ENCODE data around the gene RPL13A.
"Not testable (repeated sequence)": the region's sequence is repeated elsewhere in the genome, so short reads cannot be mapped to it uniquely, and the experiment has no call there.

Gene RPL13A

GRCh38 chr19:49468199-49468598 is 19.2 kb upstream of the RPL13A start:
- Histone ChIP-seq H3K4me1 (ENCODE audit: control insufficient read depth in 5 of 5, insufficient read depth in 5 of 5, low read length in 5 of 5) (peaks cover 1 to 29% (median 15%) of the 10 kb centered on the region in 5 donors), H3K9ac (ENCODE audit: low read length in 5 of 5) (no peak overlapping the region), H3K36me3 (ENCODE audit: control insufficient read depth in 5 of 5, insufficient read depth in 5 of 5, low read length in 5 of 5) (peaks cover 0 to 36% (median 28%) of the 10 kb centered on the region in 5 donors), H3K4me3 (ENCODE audit: low read depth in 1 of 5, low read length in 5 of 5) (no peak overlapping the region), H3K27ac (ENCODE audit: low read depth, low read length) (peak overlapping the region; percentile 41), H3K9me3 (ENCODE audit: control insufficient read depth in 5 of 5, low read length in 5 of 5) (no peaks in the 10 kb centered on the region), H3K27me3 (ENCODE audit: control insufficient read depth in 5 of 5, insufficient read depth in 4 of 5, low read length in 5 of 5) (peaks cover 0 to 2% (median 0%) of the 10 kb centered on the region in 5 donors)

DNA sequence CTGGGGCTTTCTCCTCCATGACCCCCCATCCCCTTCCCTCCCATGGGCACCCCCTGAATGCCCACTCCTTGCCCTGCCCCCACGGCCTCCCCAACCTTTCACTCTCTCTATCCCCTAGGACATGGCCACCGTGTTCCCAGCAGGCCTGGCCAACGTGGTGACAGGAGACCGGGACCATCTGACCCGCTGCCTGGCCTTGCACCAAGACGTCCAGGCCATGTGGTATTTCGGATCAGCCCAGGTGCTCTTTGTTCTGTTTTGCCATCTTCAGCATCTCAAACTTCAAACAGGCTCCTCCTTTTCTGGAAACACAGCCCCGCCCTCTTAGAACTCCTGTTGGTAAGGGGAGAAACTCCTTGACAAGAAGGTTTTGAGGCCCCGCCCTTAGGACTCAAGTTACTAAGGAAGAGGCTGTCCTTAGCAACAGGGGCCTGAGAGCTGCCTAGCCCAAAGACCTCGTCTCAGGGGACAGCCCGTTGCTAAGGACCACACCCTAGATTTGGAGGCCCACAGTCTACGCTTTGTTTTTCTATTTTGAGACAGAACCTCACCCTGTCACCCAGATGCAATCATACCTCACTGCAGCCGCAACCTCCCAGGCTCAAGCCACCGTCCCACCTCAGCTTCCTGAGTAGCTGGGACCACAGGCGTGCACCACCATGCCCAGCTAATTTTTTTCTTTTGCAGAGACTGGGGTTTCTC is 18.5 kb upstream of the RPL13A start:
- Histone ChIP-seq H3K27ac (ENCODE audit: low read depth, low read length) (peak overlapping the region; percentile 41), H3K9me3 (ENCODE audit: control insufficient read depth in 5 of 5, low read length in 5 of 5) (no peaks in the 10 kb centered on the region), H3K4me1 (ENCODE audit: control insufficient read depth in 5 of 5, insufficient read depth in 5 of 5, low read length in 5 of 5) (peaks cover 1 to 35% (median 19%) of the 10 kb centered on the region in 5 donors), H3K36me3 (ENCODE audit: control insufficient read depth in 5 of 5, insufficient read depth in 5 of 5, low read length in 5 of 5) (peaks cover 0 to 33% (median 25%) of the 10 kb centered on the region in 5 donors), H3K27me3 (ENCODE audit: control insufficient read depth in 5 of 5, insufficient read depth in 4 of 5, low read length in 5 of 5) (peaks cover 0 to 2% (median 0%) of the 10 kb centered on the region in 5 donors), H3K9ac (ENCODE audit: low read length in 5 of 5) (no peak overlapping the region), H3K4me3 (ENCODE audit: low read depth in 1 of 5, low read length in 5 of 5) (peak overlapping the region in 1 of 5 donors; percentile 17)

DNA sequence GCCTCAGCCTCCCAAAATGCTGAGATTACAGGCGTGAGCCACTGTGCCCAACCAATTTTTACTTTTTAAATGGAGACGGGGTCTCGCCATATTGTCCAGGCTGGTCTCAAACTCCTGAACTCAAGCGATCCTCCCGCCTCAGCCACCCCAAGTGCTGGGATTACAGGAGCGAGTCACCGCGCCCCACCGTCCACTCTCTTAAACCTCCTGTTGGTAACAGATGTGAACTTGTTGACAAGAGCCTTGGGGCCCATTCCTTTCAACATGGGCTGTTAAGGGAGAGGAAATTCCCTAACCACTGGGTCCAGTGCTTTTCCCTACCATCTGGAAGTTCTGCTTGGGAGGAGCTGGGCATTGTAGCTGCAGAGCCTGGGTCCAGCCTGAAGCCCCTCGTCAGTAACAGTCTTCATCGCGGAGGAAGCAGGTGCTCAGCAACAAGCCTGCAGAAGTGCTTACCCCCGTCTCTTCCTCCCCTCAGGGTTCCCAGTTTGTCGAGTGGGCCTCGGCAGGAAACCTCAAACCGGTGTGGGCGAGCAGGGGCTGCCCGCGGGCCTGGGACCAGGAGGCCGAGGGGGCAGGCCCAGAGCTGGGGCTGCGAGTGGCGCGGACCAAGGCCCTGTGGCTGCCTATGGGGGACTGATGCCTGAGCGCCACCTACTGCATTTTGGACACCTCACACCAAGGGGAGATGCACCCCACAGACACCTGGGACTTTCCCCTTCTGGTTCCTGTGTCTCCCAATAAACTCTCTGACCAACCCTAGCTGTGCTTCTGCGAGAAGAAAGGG is 17.4 kb upstream of the RPL13A start:
- Histone ChIP-seq H3K27me3 (ENCODE audit: control insufficient read depth in 5 of 5, insufficient read depth in 4 of 5, low read length in 5 of 5) (peaks cover 0 to 2% (median 0%) of the 10 kb centered on the region in 5 donors), H3K9me3 (ENCODE audit: control insufficient read depth in 5 of 5, low read length in 5 of 5) (no peaks in the 10 kb centered on the region), H3K27ac (ENCODE audit: low read depth, low read length) (no peak overlapping the region), H3K4me3 (ENCODE audit: low read depth in 1 of 5, low read length in 5 of 5) (no peak overlapping the region), H3K9ac (ENCODE audit: low read length in 5 of 5) (no peak overlapping the region), H3K36me3 (ENCODE audit: control insufficient read depth in 5 of 5, insufficient read depth in 5 of 5, low read length in 5 of 5) (peaks cover 0 to 23% (median 16%) of the 10 kb centered on the region in 5 donors), H3K4me1 (ENCODE audit: control insufficient read depth in 5 of 5, insufficient read depth in 5 of 5, low read length in 5 of 5) (peaks cover 1 to 41% (median 26%) of the 10 kb centered on the region in 5 donors)

DNA sequence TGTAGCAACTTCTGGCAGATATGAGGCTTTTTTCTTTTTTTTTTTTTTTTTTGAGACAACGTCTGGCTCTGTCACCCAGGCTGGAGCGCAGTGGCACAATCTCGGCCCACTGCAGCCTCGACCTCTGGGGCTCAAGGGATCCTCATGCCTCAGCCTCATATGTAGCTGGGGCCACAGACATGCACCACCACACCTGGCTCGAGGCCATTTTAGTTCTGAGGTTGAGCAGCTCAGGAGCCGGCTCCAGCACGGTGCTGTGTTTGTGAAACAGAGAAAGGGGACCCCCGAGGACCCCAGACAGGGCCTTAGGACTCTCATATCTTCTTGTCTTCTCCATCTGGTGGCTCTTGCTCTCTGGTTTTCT is 16.8 kb upstream of the RPL13A start:
- Histone ChIP-seq H3K4me3 (ENCODE audit: low read depth in 1 of 5, low read length in 5 of 5) (no peak overlapping the region), H3K36me3 (ENCODE audit: control insufficient read depth in 5 of 5, insufficient read depth in 5 of 5, low read length in 5 of 5) (peaks cover 0 to 18% (median 11%) of the 10 kb centered on the region in 5 donors), H3K9ac (ENCODE audit: low read length in 5 of 5) (no peak overlapping the region), H3K4me1 (ENCODE audit: control insufficient read depth in 5 of 5, insufficient read depth in 5 of 5, low read length in 5 of 5) (peaks cover 1 to 42% (median 26%) of the 10 kb centered on the region in 5 donors), H3K27me3 (ENCODE audit: control insufficient read depth in 5 of 5, insufficient read depth in 4 of 5, low read length in 5 of 5) (peaks cover 0 to 2% (median 0%) of the 10 kb centered on the region in 5 donors), H3K9me3 (ENCODE audit: control insufficient read depth in 5 of 5, low read length in 5 of 5) (no peaks in the 10 kb centered on the region), H3K27ac (ENCODE audit: low read depth, low read length) (no peak overlapping the region)

DNA sequence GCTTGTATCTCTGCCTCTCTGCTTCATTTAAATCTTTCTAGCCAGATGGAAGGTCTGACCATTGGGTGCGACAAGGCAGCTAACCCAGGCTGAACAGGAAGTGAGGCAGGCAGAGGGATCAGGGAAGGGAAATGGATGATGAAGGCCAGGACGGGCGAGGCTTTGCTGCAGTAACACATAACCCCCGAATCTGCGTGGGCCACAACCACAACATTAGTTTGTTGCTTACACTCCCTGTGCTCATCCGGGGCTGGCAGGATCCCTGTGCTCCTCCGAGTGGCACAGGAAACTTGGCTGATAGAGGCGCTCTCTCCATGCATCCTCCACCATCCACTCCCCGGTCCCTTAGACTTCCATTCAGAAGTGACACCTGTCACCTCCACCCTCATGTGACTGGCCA is 14.5 kb upstream of the RPL13A start:
- peaks cover 0 to 5% (median 3%) of the 10 kb centered on the region in 5 donors for H3K36me3 ChIP-seq (ENCODE audit: control insufficient read depth in 5 of 5, insufficient read depth in 5 of 5, low read length in 5 of 5)
- no peaks in the 10 kb centered on the region for H3K9me3 ChIP-seq (ENCODE audit: control insufficient read depth in 5 of 5, low read length in 5 of 5)
- H3K27me3 ChIP-seq (ENCODE audit: control insufficient read depth in 5 of 5, insufficient read depth in 4 of 5, low read length in 5 of 5) = peaks cover 0 to 2% (median 0%) of the 10 kb centered on the region in 5 donors
- H3K9ac ChIP-seq (ENCODE audit: low read length in 5 of 5) = peak overlapping the region in 1 of 5 donors; percentile 30
- H3K27ac ChIP-seq (ENCODE audit: low read depth, low read length) = no peak overlapping the region
- no peak overlapping the region for H3K4me3 ChIP-seq (ENCODE audit: low read depth in 1 of 5, low read length in 5 of 5)
- peaks cover 1 to 45% (median 26%) of the 10 kb centered on the region in 5 donors for H3K4me1 ChIP-seq (ENCODE audit: control insufficient read depth in 5 of 5, insufficient read depth in 5 of 5, low read length in 5 of 5)

GRCh38 chr19:49473501-49473867 is 13.9 kb upstream of the RPL13A start:
- Histone ChIP-seq H3K27ac (ENCODE audit: low read depth, low read length) (peak overlapping the region; percentile 55), H3K9ac (ENCODE audit: low read length in 5 of 5) (peak overlapping the region in 2 of 5 donors; percentile 57 to 67), H3K4me1 (ENCODE audit: control insufficient read depth in 5 of 5, insufficient read depth in 5 of 5, low read length in 5 of 5) (peaks cover 1 to 41% (median 23%) of the 10 kb centered on the region in 5 donors), H3K4me3 (ENCODE audit: low read depth in 1 of 5, low read length in 5 of 5) (peak overlapping the region; percentile 40 to 71 (median 69))
- not testable (repeated sequence) for H3K27me3 ChIP-seq (ENCODE audit: control insufficient read depth in 5 of 5, insufficient read depth in 4 of 5, low read length in 5 of 5); H3K9me3 ChIP-seq (ENCODE audit: control insufficient read depth in 5 of 5, low read length in 5 of 5); H3K36me3 ChIP-seq (ENCODE audit: control insufficient read depth in 5 of 5, insufficient read depth in 5 of 5, low read length in 5 of 5)

- Histone ChIP-seq H3K9ac (ENCODE audit: low read length in 5 of 5) (peak within 1 kb of the TSS in 4 of 5 donors; percentile 49 to 82 (median 62)), H3K4me1 (ENCODE audit: control insufficient read depth in 5 of 5, insufficient read depth in 5 of 5, low read length in 5 of 5) (peaks cover 1 to 37% (median 20%) of the 10 kb centered on the region in 5 donors), H3K9me3 (ENCODE audit: control insufficient read depth in 5 of 5, low read length in 5 of 5) (no peaks in the 10 kb centered on the region), H3K36me3 (ENCODE audit: control insufficient read depth in 5 of 5, insufficient read depth in 5 of 5, low read length in 5 of 5) (peaks cover 0 to 3% (median 0%) of the 10 kb centered on the region in 5 donors), H3K27me3 (ENCODE audit: control insufficient read depth in 5 of 5, insufficient read depth in 4 of 5, low read length in 5 of 5) (peaks cover 0 to 2% (median 0%) of the 10 kb centered on the region in 5 donors), H3K27ac (ENCODE audit: low read depth, low read length) (peak within 1 kb of the TSS; percentile 55), H3K4me3 (ENCODE audit: low read depth in 1 of 5, low read length in 5 of 5) (peak within 1 kb of the TSS; percentile 64 to 78 (median 70))
Measured at GRCh38 chr19:49473868-49474541, 13.4 kb upstream of the RPL13A start, which contains the start of gene FLT3LG. FLT3LG (plus strand) TSS chr19:49474215; CDS start chr19:49474640, 425 bp downstream.

- H3K36me3 ChIP-seq (ENCODE audit: control insufficient read depth in 5 of 5, insufficient read depth in 5 of 5, low read length in 5 of 5) = peaks cover 0 to 3% (median 0%) of the 10 kb centered on the region in 5 donors
- no peaks in the 10 kb centered on the region for H3K9me3 ChIP-seq (ENCODE audit: control insufficient read depth in 5 of 5, low read length in 5 of 5)
- peak overlapping the region; percentile 64 to 78 (median 70) for H3K4me3 ChIP-seq (ENCODE audit: low read depth in 1 of 5, low read length in 5 of 5)
- peak overlapping the region; percentile 55 for H3K27ac ChIP-seq (ENCODE audit: low read depth, low read length)
- peaks cover 0 to 2% (median 0%) of the 10 kb centered on the region in 5 donors for H3K27me3 ChIP-seq (ENCODE audit: control insufficient read depth in 5 of 5, insufficient read depth in 4 of 5, low read length in 5 of 5)
- peak overlapping the region in 4 of 5 donors; percentile 49 to 82 (median 62) for H3K9ac ChIP-seq (ENCODE audit: low read length in 5 of 5)
- peaks cover 1 to 34% (median 19%) of the 10 kb centered on the region in 5 donors for H3K4me1 ChIP-seq (ENCODE audit: control insufficient read depth in 5 of 5, insufficient read depth in 5 of 5, low read length in 5 of 5)
Measured at GRCh38 chr19:49474542-49474924, 12.9 kb upstream of the RPL13A start.

DNA sequence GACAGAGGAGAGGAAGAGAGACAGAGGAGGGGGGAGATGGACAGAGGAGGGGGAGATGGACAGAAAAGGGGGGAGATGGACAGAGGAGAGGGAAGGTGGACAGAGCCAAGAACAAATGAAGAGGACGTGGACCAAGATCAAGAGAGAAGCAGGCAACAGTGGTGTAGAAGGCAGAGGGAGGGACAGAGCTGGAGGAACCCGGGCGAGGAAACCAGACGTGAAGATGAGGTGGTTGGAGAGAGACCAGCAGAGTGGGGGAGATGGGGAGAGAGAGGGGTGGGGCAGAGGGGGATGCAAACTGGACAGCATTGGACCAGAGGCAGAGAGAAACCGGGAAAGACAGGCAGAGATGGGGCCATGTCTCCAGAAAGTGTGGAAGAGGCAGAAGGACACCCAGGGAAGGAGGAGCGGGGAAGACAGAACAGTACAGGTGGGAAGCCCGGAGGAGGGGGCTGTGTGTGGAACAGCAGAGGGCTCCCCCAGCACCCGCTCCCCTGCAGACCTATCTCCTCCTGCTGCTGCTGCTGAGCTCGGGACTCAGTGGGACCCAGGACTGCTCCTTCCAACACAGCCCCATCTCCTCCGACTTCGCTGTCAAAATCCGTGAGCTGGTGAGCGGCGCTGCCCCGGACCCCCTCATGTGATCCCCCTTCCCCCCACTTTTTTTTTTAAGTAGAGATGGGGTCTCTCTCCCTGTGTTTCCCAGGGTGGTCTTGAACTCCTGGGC is 12.1 kb upstream of the RPL13A start:
- H3K9me3 ChIP-seq (ENCODE audit: control insufficient read depth in 5 of 5, low read length in 5 of 5) = no peaks in the 10 kb centered on the region
- peaks cover 1 to 28% (median 12%) of the 10 kb centered on the region in 5 donors for H3K4me1 ChIP-seq (ENCODE audit: control insufficient read depth in 5 of 5, insufficient read depth in 5 of 5, low read length in 5 of 5)
- peaks cover 0 to 5% (median under 1%) of the 10 kb centered on the region in 5 donors for H3K36me3 ChIP-seq (ENCODE audit: control insufficient read depth in 5 of 5, insufficient read depth in 5 of 5, low read length in 5 of 5)
- H3K27me3 ChIP-seq (ENCODE audit: control insufficient read depth in 5 of 5, insufficient read depth in 4 of 5, low read length in 5 of 5) = peaks cover 0 to 2% (median 0%) of the 10 kb centered on the region in 5 donors
- H3K4me3 ChIP-seq (ENCODE audit: low read depth in 1 of 5, low read length in 5 of 5) = peak overlapping the region in 4 of 5 donors; percentile 33 to 78 (median 70)
- H3K9ac ChIP-seq (ENCODE audit: low read length in 5 of 5) = peak overlapping the region in 2 of 5 donors; percentile 57 to 82
- H3K27ac ChIP-seq (ENCODE audit: low read depth, low read length) = peak overlapping the region; percentile 55

Measured in subcutaneous abdominal adipose tissue (tissue), 5 donors.